OCI-M2 (cell line): ENCODE results near the gene FTSJ1.
A peak's percentile ranks its signal among the peaks of the same experiment; 100 is the strongest.
"Not testable (repeated sequence)": the region's sequence is repeated elsewhere in the genome, so short reads cannot be mapped to it uniquely, and the experiment has no call there.

ENCODE experiments used
- DNase-seq: peaks from one replicate; lab custom pipeline; 2025; ENCODE audit not compliant: unreplicated experiment; lab: John Stamatoyannopoulos, UW

FTSJ1 gene

GRCh38 chrX:48520976-48521352 is 45.0 kb downstream of the FTSJ1 start:
- no peak for DNase-seq

- peak; percentile 33 for DNase-seq
Measured at GRCh38 chrX:48521353-48522243, 45.6 kb downstream of the FTSJ1 start, which contains the start of gene EBP. Gene EBP (plus strand): TSS chrX:48521808. CDS start chrX:48523772, 1,964 bp downstream.

GRCh38 chrX:48522291-48522690 is 46.3 kb downstream of the FTSJ1 start:
- DNase-seq: no peak

GRCh38 chrX:48523682-48524081 is 47.7 kb downstream of the FTSJ1 start:
- DNase-seq: no peak

- DNase-seq: not testable (repeated sequence)
Measured at GRCh38 chrX:48525853-48526252, 49.9 kb downstream of the FTSJ1 start.

- DNase-seq: no peak
Measured at GRCh38 chrX:48530736-48531135, 54.7 kb downstream of the FTSJ1 start.

- DNase-seq: no peak
Measured at GRCh38 chrX:48531358-48531959, 55.5 kb downstream of the FTSJ1 start.

GRCh38 chrX:48532161-48532560 is 56.2 kb downstream of the FTSJ1 start:
- no peak for DNase-seq

- DNase-seq: no peak
Measured at GRCh38 chrX:48533165-48533564, 57.2 kb downstream of the FTSJ1 start.
